ENCODE data around the gene SGSM2.

GRCh38 chr17:2372681-2373080 is 35.4 kb downstream of the SGSM2 start:
- TF ChIP-seq ZKSCAN8 (CRISPR knock-in tag; IDR thresholded peaks at IDR 0.05; ENCODE audit: borderline replicate concordance), result no peak
- TF ChIP-seq PBX3 (CRISPR knock-in tag; IDR thresholded peaks at IDR 0.05; ENCODE audit: borderline replicate concordance), result no peak
- no peak for TF ChIP-seq MXD4 (CRISPR knock-in tag; IDR thresholded peaks at IDR 0.05)
- TF ChIP-seq POLR2A (IDR thresholded peaks at IDR 0.05; ENCODE audit: insufficient read depth in 1 of 2, low read depth in 2 of 2, low read length in 2 of 2), result no peak
- TF ChIP-seq CBFB (CRISPR knock-in tag; IDR thresholded peaks at IDR 0.05), result no peak
- TF ChIP-seq GLMP (CRISPR knock-in tag; IDR thresholded peaks at IDR 0.05; ENCODE audit: borderline replicate concordance), result no peak

All from HepG2 (cell line).